ENCODE measurements around the gene PAX5. TPM values are rescaled to one million over a fixed set of nuclear protein-coding genes. Genes with fewer than 3 reads are reported as not detected.

The PAX5 gene
- total RNA-seq, 6 experiments from 2014 or later: not detected

DNA sequence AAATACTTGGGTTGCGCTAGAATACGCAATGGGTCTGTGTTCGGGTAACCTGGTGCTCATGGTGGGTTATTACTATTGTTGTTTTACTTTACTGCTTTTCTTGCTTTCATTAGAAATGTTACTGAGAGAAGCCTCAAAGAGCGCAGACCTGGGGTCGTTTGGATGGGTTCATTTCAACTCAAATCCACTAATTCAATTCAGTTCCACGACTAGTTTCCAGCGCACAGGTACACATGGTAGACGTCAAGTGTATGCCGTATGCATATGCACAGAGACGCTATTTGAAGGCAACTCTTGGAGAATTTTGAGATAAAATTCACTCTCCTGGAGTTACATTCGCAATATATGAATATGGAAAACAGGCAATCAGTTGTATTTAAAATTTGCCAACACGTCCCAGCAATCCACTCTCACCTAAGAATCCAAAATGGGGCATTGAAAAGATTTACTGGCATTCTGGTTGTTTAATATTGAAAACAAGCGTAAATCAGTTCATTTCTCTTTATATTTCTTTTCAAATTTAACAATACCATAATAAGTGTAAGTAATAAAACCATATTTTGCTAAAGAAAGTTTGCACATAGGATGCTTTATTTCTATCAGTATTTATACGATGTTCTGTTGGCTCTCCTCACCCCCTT lies 4.4 kb upstream of the PAX5 start:
- H3K9me3 Mint-ChIP-seq: peaks cover 5% of the 10 kb centered on the region; the same call in 1 of the 2 replicates
- H3K4me3 Mint-ChIP-seq: no peak overlapping the region
- H3K36me3 Mint-ChIP-seq (ENCODE audit: low read depth): peaks cover 11% of the 10 kb centered on the region
- DNase-seq: no peak
- peaks cover 15% of the 10 kb centered on the region for H3K4me1 Mint-ChIP-seq (ENCODE audit: low read depth)
- TF ChIP-seq, protein P1, sequence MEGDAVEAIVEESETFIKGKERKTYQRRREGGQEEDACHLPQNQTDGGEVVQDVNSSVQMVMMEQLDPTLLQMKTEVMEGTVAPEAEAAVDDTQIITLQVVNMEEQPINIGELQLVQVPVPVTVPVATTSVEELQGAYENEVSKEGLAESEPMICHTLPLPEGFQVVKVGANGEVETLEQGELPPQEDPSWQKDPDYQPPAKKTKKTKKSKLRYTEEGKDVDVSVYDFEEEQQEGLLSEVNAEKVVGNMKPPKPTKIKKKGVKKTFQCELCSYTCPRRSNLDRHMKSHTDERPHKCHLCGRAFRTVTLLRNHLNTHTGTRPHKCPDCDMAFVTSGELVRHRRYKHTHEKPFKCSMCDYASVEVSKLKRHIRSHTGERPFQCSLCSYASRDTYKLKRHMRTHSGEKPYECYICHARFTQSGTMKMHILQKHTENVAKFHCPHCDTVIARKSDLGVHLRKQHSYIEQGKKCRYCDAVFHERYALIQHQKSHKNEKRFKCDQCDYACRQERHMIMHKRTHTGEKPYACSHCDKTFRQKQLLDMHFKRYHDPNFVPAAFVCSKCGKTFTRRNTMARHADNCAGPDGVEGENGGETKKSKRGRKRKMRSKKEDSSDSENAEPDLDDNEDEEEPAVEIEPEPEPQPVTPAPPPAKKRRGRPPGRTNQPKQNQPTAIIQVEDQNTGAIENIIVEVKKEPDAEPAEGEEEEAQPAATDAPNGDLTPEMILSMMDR (IDR thresholded peaks at IDR 0.05): no peak
- peaks cover 71% of the 10 kb centered on the region for H3K27me3 Mint-ChIP-seq (ENCODE audit: insufficient read depth)
- H3K27ac Mint-ChIP-seq: no peak overlapping the region

DNA sequence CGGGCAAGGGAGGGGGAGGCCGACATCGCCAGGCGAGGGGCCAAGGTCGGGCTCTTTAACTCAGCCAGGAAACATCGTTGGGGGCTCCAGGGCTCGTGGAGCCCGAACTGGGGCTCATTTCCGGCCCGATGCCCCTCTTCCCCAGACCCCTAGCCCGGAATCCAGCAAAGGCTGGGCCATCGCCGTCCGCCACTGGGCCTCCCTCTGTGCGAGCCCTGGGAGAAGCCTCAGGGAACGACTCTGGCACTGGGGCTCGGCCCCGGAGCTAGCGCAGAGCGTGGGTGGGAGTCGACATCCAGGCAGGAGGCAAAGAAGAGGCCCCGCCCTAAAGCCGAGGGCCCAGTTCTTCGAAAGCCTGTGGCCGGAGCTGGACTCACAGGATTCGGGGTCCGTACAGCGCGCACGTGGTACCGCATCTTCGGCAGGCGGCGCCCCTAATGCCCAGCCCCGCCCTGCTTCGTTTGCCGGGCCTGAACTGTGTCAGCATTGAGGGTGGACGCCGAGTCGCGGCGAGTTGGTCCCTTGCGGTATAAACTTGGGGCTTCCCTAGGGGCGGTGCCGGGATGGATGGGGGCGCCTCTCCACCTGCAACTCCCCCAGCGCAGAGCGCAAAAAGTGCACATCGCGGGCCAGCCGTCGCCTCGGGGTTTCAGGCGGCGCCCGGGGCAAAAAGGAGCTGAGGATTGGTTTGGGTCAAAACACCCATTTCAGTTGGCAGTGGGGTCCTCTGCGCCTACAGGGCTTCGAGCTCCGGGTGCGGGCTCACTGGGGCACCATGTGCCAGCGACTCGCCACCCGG lies 3.6 kb upstream of the PAX5 start:
- peaks cover 75% of the 10 kb centered on the region for H3K27me3 Mint-ChIP-seq (ENCODE audit: insufficient read depth)
- TF ChIP-seq, protein P1 (IDR thresholded peaks at IDR 0.05): no peak
- peaks cover 15% of the 10 kb centered on the region for H3K4me1 Mint-ChIP-seq (ENCODE audit: low read depth)

DNA sequence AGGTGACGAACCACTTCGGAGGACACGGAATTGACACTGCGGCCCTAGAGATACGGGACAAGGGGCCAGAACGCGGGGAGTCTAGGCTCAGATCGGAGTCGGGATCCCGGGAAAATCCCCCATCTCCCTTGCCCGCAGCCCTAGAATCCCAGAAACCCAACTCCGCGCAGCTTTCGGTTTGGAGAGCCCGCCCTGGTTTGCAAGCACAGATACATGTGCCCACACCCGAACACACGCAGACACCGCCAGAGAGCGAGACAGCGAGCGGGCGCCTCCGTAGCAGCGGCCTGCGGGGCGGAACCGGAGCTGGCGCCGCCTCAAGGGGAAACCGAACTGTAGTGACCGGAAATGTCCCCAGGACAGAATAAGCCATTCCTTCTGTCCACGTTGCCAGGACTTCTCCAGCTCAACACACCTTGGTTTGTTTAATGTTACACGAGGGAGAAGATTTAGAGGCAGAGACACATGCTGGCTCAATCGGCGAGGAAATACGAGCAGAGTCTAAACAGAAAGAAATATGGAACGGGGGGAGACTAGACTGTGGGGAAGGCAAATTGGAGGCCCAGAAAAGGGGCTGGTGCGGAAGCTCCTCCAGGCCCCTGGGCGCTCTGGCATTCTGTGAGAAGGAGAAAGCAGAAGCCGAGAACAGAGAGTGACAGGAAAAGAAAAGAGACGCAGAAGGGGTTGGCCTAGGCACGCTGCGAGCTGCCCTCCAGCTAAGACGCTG lies 2.9 kb upstream of the PAX5 start:
- TF ChIP-seq, protein P1 (IDR thresholded peaks at IDR 0.05): no peak
- no peak overlapping the region for H3K27ac Mint-ChIP-seq
- H3K9me3 Mint-ChIP-seq: peaks cover 5% of the 10 kb centered on the region; the same call in 1 of the 2 replicates
- H3K27me3 Mint-ChIP-seq (ENCODE audit: insufficient read depth): peaks cover 74% of the 10 kb centered on the region
- H3K4me1 Mint-ChIP-seq (ENCODE audit: low read depth): peaks cover 15% of the 10 kb centered on the region
- no peak for DNase-seq
- peaks cover 11% of the 10 kb centered on the region for H3K36me3 Mint-ChIP-seq (ENCODE audit: low read depth)
- H3K4me3 Mint-ChIP-seq: peak overlapping the region; percentile 79

More for the DNA sequence above, 3.6 kb upstream of the PAX5 start:
- no peak overlapping the region for H3K27ac Mint-ChIP-seq
- peak overlapping the region; percentile 79 for H3K4me3 Mint-ChIP-seq
- peaks cover 11% of the 10 kb centered on the region for H3K36me3 Mint-ChIP-seq (ENCODE audit: low read depth)
- no peak for DNase-seq
- peaks cover 5% of the 10 kb centered on the region; the same call in 1 of the 2 replicates for H3K9me3 Mint-ChIP-seq

- Mint-ChIP-seq H3K4me1 (ENCODE audit: low read depth) (peaks cover 15% of the 10 kb centered on the region), H3K4me3 (peak overlapping the region; percentile 79), H3K27me3 (ENCODE audit: insufficient read depth) (peaks cover 77% of the 10 kb centered on the region), H3K9me3 (peaks cover 5% of the 10 kb centered on the region; the same call in 1 of the 2 replicates), H3K36me3 (ENCODE audit: low read depth) (peaks cover 11% of the 10 kb centered on the region), H3K27ac (no peak overlapping the region)
- no peak for DNase-seq
- TF ChIP-seq, protein P1 (IDR thresholded peaks at IDR 0.05): no peak
These were observed 2.3 kb upstream of the PAX5 start for GRCh38 chr9:37036371-37036775.

GRCh38 chr9:37035648-37036370 lies 1.7 kb upstream of the PAX5 start:
- peaks cover 5% of the 10 kb centered on the region; the same call in 1 of the 2 replicates for H3K9me3 Mint-ChIP-seq
- H3K27ac Mint-ChIP-seq: no peak overlapping the region
- peaks cover 15% of the 10 kb centered on the region for H3K4me1 Mint-ChIP-seq (ENCODE audit: low read depth)
- H3K4me3 Mint-ChIP-seq: peak overlapping the region; percentile 54
- TF ChIP-seq, protein P1 (IDR thresholded peaks at IDR 0.05): no peak
- H3K36me3 Mint-ChIP-seq (ENCODE audit: low read depth): peaks cover 11% of the 10 kb centered on the region
- peaks cover 76% of the 10 kb centered on the region for H3K27me3 Mint-ChIP-seq (ENCODE audit: insufficient read depth)
- no peak for DNase-seq

All from HFFc6 (cell line).